ENCODE measurements around the gene SPDYC.

Gene SPDYC

GRCh38 chr11:65215441-65216076 is 45.5 kb downstream of the SPDYC start:
- no peak overlapping the region for H3K4me3 ChIP-seq (replicated peaks; ENCODE audit: low read depth, low read length)
- no peak for TF ChIP-seq CTCF (IDR thresholded peaks at IDR 0.05; ENCODE audit: low read depth, low read length, missing control alignments)
- DNase-seq (ENCODE audit: extremely low read depth, low read depth), result no peak

GRCh38 chr11:65216830-65217229 is 46.8 kb downstream of the SPDYC start:
- H3K4me3 ChIP-seq (replicated peaks; ENCODE audit: low read depth, low read length), result no peak overlapping the region
- no peak for TF ChIP-seq CTCF (IDR thresholded peaks at IDR 0.05; ENCODE audit: low read depth, low read length, missing control alignments)
- no peak for DNase-seq (ENCODE audit: extremely low read depth, low read depth)

- no peak for DNase-seq (ENCODE audit: extremely low read depth, low read depth)
Measured at GRCh38 chr11:65217441-65218423, 47.7 kb downstream of the SPDYC start.

GRCh38 chr11:65218446-65218845 is 48.4 kb downstream of the SPDYC start:
- H3K4me3 ChIP-seq (replicated peaks; ENCODE audit: low read depth, low read length), result no peak overlapping the region
- no peak for TF ChIP-seq CTCF (IDR thresholded peaks at IDR 0.05; ENCODE audit: low read depth, low read length, missing control alignments)
- DNase-seq (ENCODE audit: extremely low read depth, low read depth), result no peak

More at GRCh38 chr11:65217441-65218423, 47.7 kb downstream of the SPDYC start:
- no peak for TF ChIP-seq CTCF (IDR thresholded peaks at IDR 0.05; ENCODE audit: low read depth, low read length, missing control alignments)
- H3K4me3 ChIP-seq (replicated peaks; ENCODE audit: low read depth, low read length), result no peak overlapping the region

- DNase-seq (ENCODE audit: extremely low read depth, low read depth), result peak; percentile 29
- no peak overlapping the region for H3K4me3 ChIP-seq (replicated peaks; ENCODE audit: low read depth, low read length)
- no peak for TF ChIP-seq CTCF (IDR thresholded peaks at IDR 0.05; ENCODE audit: low read depth, low read length, missing control alignments)
Measured at GRCh38 chr11:65219930-65220213, 49.8 kb downstream of the SPDYC start.

GRCh38 chr11:65221026-65221425 is 51.0 kb downstream of the SPDYC start:
- no peak for TF ChIP-seq CTCF (IDR thresholded peaks at IDR 0.05; ENCODE audit: low read depth, low read length, missing control alignments)
- H3K4me3 ChIP-seq (replicated peaks; ENCODE audit: low read depth, low read length), result no peak overlapping the region
- no peak for DNase-seq (ENCODE audit: extremely low read depth, low read depth)

Measured in HFF-Myc (cell line).